Esophagus muscularis mucosa (tissue), 4 donors: ENCODE measurements around the gene TMEM240.
"Not testable (repeated sequence)": the region's sequence is repeated elsewhere in the genome, so short reads cannot be mapped to it uniquely, and the experiment has no call there.

Experiments used
- EP300 ChIP-seq: sonication (generic); formaldehyde crosslinking; IDR thresholded peaks from one replicate; pipeline ENCODE4 v1.6.1; 2017; ENCODE audit warnings: antibody characterized with exemption
- POLR2A ChIP-seq: fragments of 450-650 bp; IDR thresholded peaks from one replicate; pipeline ENCODE4 v1.6.1; 2017; ENCODE audit warnings: antibody characterized with exemption, moderate library complexity, mild to moderate bottlenecking, low read depth
- POLR2AphosphoS5 ChIP-seq, 2 donors: sonication (generic); formaldehyde crosslinking; IDR thresholded peaks; one replicate each; pipeline ENCODE4 v1.6.1; 2017; ENCODE audit warnings: antibody characterized with exemption in 2 of 2
- TF ChIP-seq, protein P1 (sequence below), 3 experiments: fragments of 200-600 bp in 2 of 3; fragments of 450-650 bp in 1 of 3; sonication (generic) in 2 of 3; IDR thresholded peaks; one replicate each; pipeline ENCODE4 v1.5.1; 2017 to 2019; ENCODE audit warnings: antibody characterized with exemption in 3 of 3, mild to moderate bottlenecking in 2 of 3, moderate library complexity in 1 of 3

DNA sequence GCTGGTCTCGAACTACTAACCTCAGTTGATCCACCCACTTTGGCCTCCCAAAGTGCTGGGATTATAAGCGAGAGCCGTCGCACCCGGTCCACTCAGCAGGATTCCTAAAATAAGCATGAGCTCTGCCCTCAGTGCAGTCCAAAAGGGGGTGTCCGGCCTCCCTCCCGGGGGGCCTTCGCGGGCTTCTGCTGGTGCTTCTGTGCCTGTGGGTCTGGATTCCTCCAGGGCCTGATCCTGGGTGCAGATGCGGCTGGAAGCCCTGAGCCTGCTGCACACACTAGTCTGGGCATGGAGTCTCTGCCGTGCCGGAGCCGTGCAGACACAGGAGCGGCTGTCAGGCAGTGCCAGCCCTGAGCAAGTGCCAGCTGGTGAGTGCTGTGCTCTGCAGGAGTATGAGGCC, 23.5 kb downstream of the TMEM240 start:
- TF ChIP-seq, protein P1, sequence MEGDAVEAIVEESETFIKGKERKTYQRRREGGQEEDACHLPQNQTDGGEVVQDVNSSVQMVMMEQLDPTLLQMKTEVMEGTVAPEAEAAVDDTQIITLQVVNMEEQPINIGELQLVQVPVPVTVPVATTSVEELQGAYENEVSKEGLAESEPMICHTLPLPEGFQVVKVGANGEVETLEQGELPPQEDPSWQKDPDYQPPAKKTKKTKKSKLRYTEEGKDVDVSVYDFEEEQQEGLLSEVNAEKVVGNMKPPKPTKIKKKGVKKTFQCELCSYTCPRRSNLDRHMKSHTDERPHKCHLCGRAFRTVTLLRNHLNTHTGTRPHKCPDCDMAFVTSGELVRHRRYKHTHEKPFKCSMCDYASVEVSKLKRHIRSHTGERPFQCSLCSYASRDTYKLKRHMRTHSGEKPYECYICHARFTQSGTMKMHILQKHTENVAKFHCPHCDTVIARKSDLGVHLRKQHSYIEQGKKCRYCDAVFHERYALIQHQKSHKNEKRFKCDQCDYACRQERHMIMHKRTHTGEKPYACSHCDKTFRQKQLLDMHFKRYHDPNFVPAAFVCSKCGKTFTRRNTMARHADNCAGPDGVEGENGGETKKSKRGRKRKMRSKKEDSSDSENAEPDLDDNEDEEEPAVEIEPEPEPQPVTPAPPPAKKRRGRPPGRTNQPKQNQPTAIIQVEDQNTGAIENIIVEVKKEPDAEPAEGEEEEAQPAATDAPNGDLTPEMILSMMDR (IDR thresholded peaks at IDR 0.05), result not testable (repeated sequence)
- not testable (repeated sequence) for TF ChIP-seq EP300; POLR2A; POLR2AphosphoS5 (IDR thresholded peaks at IDR 0.05)
